Testis (tissue), 2 donors: ENCODE results near the gene MAGI2.

Experiments used
- POLR2A ChIP-seq: fragments of 450-650 bp; IDR thresholded peaks from one replicate; pipeline ENCODE4 v1.6.1; 2017; ENCODE audit warnings: antibody characterized with exemption, mild to moderate bottlenecking, moderate library complexity
- TF ChIP-seq, protein P1 (sequence below), 3 experiments: fragments of 450-650 bp in 2 of 3; fragments of 200-600 bp in 1 of 3; sonication (generic) in 1 of 3; IDR thresholded peaks; one replicate each; pipeline ENCODE4 v1.5.1; 2016 to 2019; ENCODE audit warnings: antibody characterized with exemption in 3 of 3, mild to moderate bottlenecking in 2 of 3, moderate library complexity in 1 of 3

GRCh38 chr7:79118143-79118542, 335.3 kb downstream of the MAGI2 start:
- TF ChIP-seq, protein P1, sequence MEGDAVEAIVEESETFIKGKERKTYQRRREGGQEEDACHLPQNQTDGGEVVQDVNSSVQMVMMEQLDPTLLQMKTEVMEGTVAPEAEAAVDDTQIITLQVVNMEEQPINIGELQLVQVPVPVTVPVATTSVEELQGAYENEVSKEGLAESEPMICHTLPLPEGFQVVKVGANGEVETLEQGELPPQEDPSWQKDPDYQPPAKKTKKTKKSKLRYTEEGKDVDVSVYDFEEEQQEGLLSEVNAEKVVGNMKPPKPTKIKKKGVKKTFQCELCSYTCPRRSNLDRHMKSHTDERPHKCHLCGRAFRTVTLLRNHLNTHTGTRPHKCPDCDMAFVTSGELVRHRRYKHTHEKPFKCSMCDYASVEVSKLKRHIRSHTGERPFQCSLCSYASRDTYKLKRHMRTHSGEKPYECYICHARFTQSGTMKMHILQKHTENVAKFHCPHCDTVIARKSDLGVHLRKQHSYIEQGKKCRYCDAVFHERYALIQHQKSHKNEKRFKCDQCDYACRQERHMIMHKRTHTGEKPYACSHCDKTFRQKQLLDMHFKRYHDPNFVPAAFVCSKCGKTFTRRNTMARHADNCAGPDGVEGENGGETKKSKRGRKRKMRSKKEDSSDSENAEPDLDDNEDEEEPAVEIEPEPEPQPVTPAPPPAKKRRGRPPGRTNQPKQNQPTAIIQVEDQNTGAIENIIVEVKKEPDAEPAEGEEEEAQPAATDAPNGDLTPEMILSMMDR (IDR thresholded peaks at IDR 0.05), result no peak
- TF ChIP-seq POLR2A, result no peak
